Measurements from ENCODE around the gene PTPRK.

GRCh38 chr6:128079021-128079420, 441.4 kb downstream of the PTPRK start:
- TF ChIP-seq CTCF (IDR thresholded peaks at IDR 0.05; ENCODE audit: low read depth, low read length) (no peak), EZH2phosphoT487 (IDR thresholded peaks at IDR 0.05; ENCODE audit: low read depth) (no peak)

Data from OCI-LY3 (cell line).